Measurements from ENCODE around the gene MAPK1. TPM values are rescaled to one million over a fixed set of nuclear protein-coding genes. Genes with fewer than 3 reads are reported as not detected.
A peak's percentile ranks its signal among the peaks of the same experiment; 100 is the strongest.

MAPK1 gene
- total and polyA plus RNA-seq, 9 of the 15 experiments (the other 6 are each of a cell fraction or from before 2014, with no cell fraction given), result 46.3 to 575 (median 283) TPM

- TF ChIP-seq ZNF655 (CRISPR knock-in tag; IDR thresholded peaks at IDR 0.05) (no peak), EP300 (IDR thresholded peaks at IDR 0.05; ENCODE audit: low read length) (no peak), MAFG (tag; conservative IDR thresholded peaks at IDR 0.05) (no peak)
Observed at GRCh38 chr22:21755851-21756284, 111.6 kb downstream of the MAPK1 start (continued).

GRCh38 chr22:21754523-21754922 is 112.9 kb downstream of the MAPK1 start:
- TF ChIP-seq NR2C2 (CRISPR knock-in tag; IDR thresholded peaks at IDR 0.05) (no peak), NR2C2 (tag; IDR thresholded peaks at IDR 0.05) (no peak), HMGXB4 (CRISPR knock-in tag; IDR thresholded peaks at IDR 0.05) (peak; percentile 18; the same call in 1 of the 2 replicates), ZNF398 (CRISPR knock-in tag; IDR thresholded peaks at IDR 0.05) (no peak), SMAD2 (IDR thresholded peaks at IDR 0.05; ENCODE audit: low read depth, low read length) (no peak)
- ChIA-PET CTCF (ENCODE audit: low intra/inter-chr PET ratio) (interaction anchor here (0.9 to 1.5 kb wide), 2 partner anchors 10 to 184 kb away, joined by 3 to 4 read pairs; no protein-coding TSS in a partner anchor), POLR2A (interaction anchor here (0.6 to 16.6 kb wide), 38 partner anchors 8 to 1428 kb away, joined by 3 to 258 read pairs (median 4); partner anchors contain the start of genes PPIL2, PPM1F, RSPH14 and YPEL1)
- Histone ChIP-seq H2AFZ (ENCODE audit: low read depth, low read length) (peak overlapping the region; percentile 82), H4K20me1 (replicated peaks; ENCODE audit: control insufficient read depth, insufficient read depth, low read length) (peaks cover 7% of the 10 kb centered on the region; the same call in 1 of the 2 replicates), H3K4me1 (replicated peaks in 1 of 2; ENCODE audit: control insufficient read depth in 2 of 2, insufficient read depth in 2 of 2, low read length in 2 of 2) (peaks cover 43% of the 10 kb centered on the region in 2 experiments), H3K36me3 (ENCODE audit: control insufficient read depth, insufficient read depth, low read length) (peaks cover 38% of the 10 kb centered on the region), H3K9me1 (ENCODE audit: control insufficient read depth, insufficient read depth, low read length) (peaks cover 21% of the 10 kb centered on the region), H3K4me2 (ENCODE audit: insufficient read depth, low read length) (peak overlapping the region; percentile 80), H3K79me2 (ENCODE audit: control insufficient read depth, insufficient read depth, low read length) (no peaks in the 10 kb centered on the region), H3K27me3 (ENCODE audit: control insufficient read depth in 2 of 2, insufficient read depth in 2 of 2, low read length in 2 of 2) (no peaks in the 10 kb centered on the region), H3K9me3 (replicated peaks; ENCODE audit: control insufficient read depth, insufficient read depth, low read depth, low read length) (no peaks in the 10 kb centered on the region), H3K27ac (ENCODE audit: extremely low read depth, low read depth, low read length) (peak overlapping the region; percentile 70), H3K4me3 (peak overlapping the region; percentile 4; the same call in 1 of the 2 replicates), H3K9ac (ENCODE audit: insufficient read depth in 1 of 2, low read depth in 2 of 2, low read length in 2 of 2) (peak overlapping the region; percentile 55 to 86)
- WGBS (ENCODE audit: insufficient coverage, low coverage, missing lambda C conversion rate), result under 1% methylated on average over 7 of the region's 7 CpGs
- DNase-seq (ENCODE audit: extremely low read depth in 1 of 4, low spot score in 3 of 4) (peak; percentile 100), ATAC-seq (peak; percentile 93), FAIRE-seq (peak; percentile 96)
- no TSS peak for BruUV-seq (replicated peaks)
- intact Hi-C loops (cut with micrococcal nuclease), result loop anchor here (1.0 to 10.0 kb wide), 3 partner anchors 30 to 800 kb away; partner anchors contain the start of gene PRAME
- in situ Hi-C loops (cut with MboI), result no loop called here
